Liver (tissue), 9 donors: Measurements from ENCODE around the gene RBMS3. TPM values are rescaled to one million over a fixed set of nuclear protein-coding genes. Genes with fewer than 3 reads are reported as not detected.

Experiments used
- DNase-seq: peaks from one replicate; pipeline ENCODE4 v3.0.0-alpha.2; 2017; ENCODE audit warnings: low spot score
- H3K27ac ChIP-seq, 2 donors: one replicate each; pipeline ENCODE4 v1.7.0; 2013; ENCODE audit warnings: inconsistent platforms in 2 of 2, low read length in 2 of 2, control low read depth in 1 of 2, low read depth in 1 of 2, mild to moderate bottlenecking in 1 of 2
- H3K27me3 ChIP-seq, 4 donors: one replicate each; pipeline versions ENCODE4 v1.6.1 to v1.7.0; 2013; ENCODE audit warnings: low read length in 3 of 4, inconsistent platforms in 1 of 4, mild to moderate bottlenecking in 1 of 4, moderate library complexity in 1 of 4; ENCODE audit not compliant: control insufficient read depth in 4 of 4, insufficient read depth in 4 of 4
- H3K36me3 ChIP-seq, 4 donors: one replicate each; pipeline versions ENCODE4 v1.6.1 to v1.7.0; 2013; ENCODE audit warnings: low read length in 3 of 4, mild to moderate bottlenecking in 3 of 4, low read depth in 1 of 4, moderate library complexity in 1 of 4; ENCODE audit not compliant: control insufficient read depth in 4 of 4, insufficient read depth in 3 of 4
- H3K4me1 ChIP-seq, 4 donors: one replicate each; pipeline versions ENCODE4 v1.6.1 to v1.7.0; 2013; ENCODE audit warnings: low read length in 3 of 4, mild to moderate bottlenecking in 3 of 4, moderate library complexity in 1 of 4; ENCODE audit not compliant: control insufficient read depth in 4 of 4, insufficient read depth in 4 of 4
- H3K4me3 ChIP-seq, 3 donors: one replicate each; pipeline versions ENCODE4 v1.6.1 to v1.7.0; 2013; ENCODE audit warnings: low read length in 3 of 3, control low read depth in 1 of 3, low read depth in 1 of 3, mild to moderate bottlenecking in 1 of 3
- H3K9ac ChIP-seq, 2 donors: one replicate each; pipeline ENCODE4 v1.7.0; 2013; ENCODE audit warnings: low read length in 2 of 2, mild to moderate bottlenecking in 2 of 2, moderate library complexity in 2 of 2, control low read depth in 1 of 2, low read depth in 1 of 2
- H3K9me3 ChIP-seq, 4 donors: one replicate each; pipeline versions ENCODE4 v1.6.1 to v1.7.0; 2013; ENCODE audit warnings: low read length in 3 of 4; ENCODE audit not compliant: control insufficient read depth in 4 of 4
- EGR1 ChIP-seq, 2 donors: IDR thresholded peaks; 2 replicates each; pipeline ENCODE4 v1.6.1; 2016 to 2018; ENCODE audit warnings: antibody characterized with exemption in 2 of 2, low read depth in 2 of 2
- FOXA1 ChIP-seq: IDR thresholded peaks from 2 replicates; pipeline ENCODE4 v1.6.1; 2016; ENCODE audit warnings: antibody characterized with exemption
- FOXA2 ChIP-seq: IDR thresholded peaks from 2 replicates; pipeline ENCODE4 v1.6.1; 2016; ENCODE audit warnings: antibody characterized with exemption
- GABPA ChIP-seq, 2 donors: IDR thresholded peaks in 1 of 2; conservative IDR thresholded peaks in 1 of 2; 2 replicates each; pipeline ENCODE4 v1.6.1; 2016; ENCODE audit warnings: antibody characterized with exemption in 2 of 2, mild to moderate bottlenecking in 1 of 2, moderate library complexity in 1 of 2
- HNF4A ChIP-seq, 2 donors: conservative IDR thresholded peaks; 2 replicates each; pipeline ENCODE4 v1.6.1; 2016; ENCODE audit warnings: antibody characterized with exemption in 2 of 2, mild to moderate bottlenecking in 2 of 2
- JUND ChIP-seq, 2 donors: IDR thresholded peaks; 2 replicates each; pipeline ENCODE4 v1.6.1; 2016; ENCODE audit warnings: antibody characterized with exemption in 2 of 2
- MAX ChIP-seq: IDR thresholded peaks from 2 replicates; pipeline ENCODE4 v1.6.1; 2016; ENCODE audit warnings: antibody characterized with exemption
- NR2F2 ChIP-seq: IDR thresholded peaks from 2 replicates; pipeline ENCODE4 v1.6.1; 2016; ENCODE audit warnings: antibody characterized with exemption
- RAD21 ChIP-seq, 2 donors: IDR thresholded peaks; 2 replicates each; pipeline ENCODE4 v1.6.1; 2016; ENCODE audit warnings: antibody characterized with exemption in 2 of 2, mild to moderate bottlenecking in 2 of 2
- RXRA ChIP-seq, 2 donors: IDR thresholded peaks; 2 replicates each; pipeline ENCODE4 v1.6.1; 2017 to 2018; ENCODE audit warnings: antibody characterized with exemption in 2 of 2, mild to moderate bottlenecking in 1 of 2
- SP1 ChIP-seq: IDR thresholded peaks from 2 replicates; pipeline ENCODE4 v1.6.1; 2018; ENCODE audit warnings: antibody characterized with exemption, mild to moderate bottlenecking
- TAF1 ChIP-seq: conservative IDR thresholded peaks from 2 replicates; pipeline ENCODE4 v1.6.1; 2016; ENCODE audit warnings: antibody characterized with exemption, mild to moderate bottlenecking
- YY1 ChIP-seq: IDR thresholded peaks from 2 replicates; pipeline ENCODE4 v1.6.1; 2016; ENCODE audit warnings: antibody characterized with exemption, mild to moderate bottlenecking
- ZBTB33 ChIP-seq: IDR thresholded peaks from 2 replicates; pipeline ENCODE4 v1.6.1; 2016; ENCODE audit warnings: antibody characterized with exemption
- WGBS: extraction: QIAGEN DNeasy Blood & Tissue Kit; methylation state at CpG from one replicate; pipeline ENCODE4 v1.1.7; 2013; 5-methylcytosine and 5-hydroxymethylcytosine counted together
- polyA plus RNA-seq, 2 donors: library from polyadenylated mRNA; stranded (reverse) in 1 of 2; unstranded in 1 of 2; fragments of 200-250 nt in 1 of 2; fragments of >200 nt in 1 of 2; fragmentation: Nextera tagmentation in 1 of 2; extraction: Ambion mirVana in 1 of 2; gene quantifications; one replicate each; pipeline versions ENCODE4 v1.2.1 to v1.2.3, GENCODE V29; 2013 to 2015
- total RNA-seq, 2 donors: library from RNA; depleted of rRNA; stranded (reverse); fragments of >200 nt; gene quantifications; one replicate each; pipeline ENCODE4 v1.2.3, GENCODE V29; 2014
- TF ChIP-seq, protein P1 (sequence below): IDR thresholded peaks from 2 replicates; pipeline ENCODE4 v1.6.1; 2016; ENCODE audit warnings: antibody characterized with exemption, mild to moderate bottlenecking
- donor health status: healthy.
- donor health status: healthy.
- donor health status: healthy.
- donor health status: healthy.
- donor health status: healthy.

RBMS3 gene
- total and polyA plus RNA-seq, 4 donors, result 1.2 to 14.9 (median 9.3) TPM

DNA sequence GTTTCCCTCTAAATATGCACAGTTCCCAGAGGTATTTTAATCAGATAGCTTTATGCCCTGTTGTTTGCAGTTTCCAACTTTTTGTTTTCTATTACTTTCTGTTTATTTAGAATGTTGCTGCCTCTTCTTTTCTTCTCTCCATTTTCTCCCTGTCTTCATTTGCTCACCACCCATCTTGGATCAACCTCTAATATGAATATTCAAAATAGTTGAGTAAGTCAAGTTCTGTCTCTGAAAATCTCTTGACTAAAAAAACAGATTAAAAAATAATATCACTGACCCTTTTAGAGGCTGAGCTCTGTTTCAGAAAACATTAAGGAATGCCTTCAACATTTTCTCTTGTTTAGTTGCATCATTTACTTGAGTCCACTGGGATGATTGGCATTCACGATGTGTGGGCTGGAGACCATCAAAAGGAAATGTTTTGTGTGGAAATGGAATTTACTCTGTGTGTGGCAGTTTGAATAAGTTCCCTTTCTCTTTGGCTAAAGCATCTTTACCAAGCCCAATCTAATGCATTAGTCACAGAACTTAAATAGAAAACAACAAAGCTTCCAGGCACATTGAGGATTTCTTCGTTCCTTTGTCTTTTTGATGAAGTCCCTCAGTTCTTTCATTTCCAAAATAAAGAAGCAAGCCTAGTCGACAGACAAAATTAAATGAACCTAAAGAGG, 691.6 kb downstream of the RBMS3 start:
- DNase-seq, result no peak
- H3K27ac ChIP-seq, result no peak overlapping the region
- 54% methylated on average over 3 of the region's 3 CpGs for WGBS

DNA sequence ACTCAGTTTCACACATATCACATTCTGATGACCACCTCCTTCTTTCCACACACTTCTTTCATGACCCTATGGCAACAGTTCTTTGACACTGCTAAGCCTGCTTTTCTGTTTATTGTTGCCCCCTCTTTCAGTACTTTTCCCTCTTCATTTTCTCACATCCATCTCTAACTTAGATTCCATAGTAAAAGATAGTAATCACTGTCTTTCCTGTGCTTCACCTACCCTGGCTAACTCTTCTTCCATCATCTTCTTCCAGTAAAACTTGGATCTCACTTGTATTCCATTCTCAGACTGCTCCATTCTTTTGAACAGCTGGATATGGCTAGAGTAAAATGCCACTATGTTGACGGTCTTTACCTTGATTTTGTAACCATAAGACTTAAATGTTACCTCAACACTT, 692.9 kb downstream of the RBMS3 start:
- Histone ChIP-seq H3K9ac (no peak overlapping the region), H3K27ac (no peak overlapping the region), H3K4me3 (no peak overlapping the region), H3K36me3 (no peaks in the 10 kb centered on the region), H3K27me3 (peaks cover 0 to 4% (median 0%) of the 10 kb centered on the region in 4 donors), H3K9me3 (no peaks in the 10 kb centered on the region), H3K4me1 (no peaks in the 10 kb centered on the region)
- WGBS, result 93% methylated on average over 1 of the region's 1 CpG
- no peak for DNase-seq
- no peak for TF ChIP-seq RXRA (IDR thresholded peaks at IDR 0.05)
- no peak for TF ChIP-seq FOXA1
- TF ChIP-seq YY1, result no peak
- TF ChIP-seq, protein P1, sequence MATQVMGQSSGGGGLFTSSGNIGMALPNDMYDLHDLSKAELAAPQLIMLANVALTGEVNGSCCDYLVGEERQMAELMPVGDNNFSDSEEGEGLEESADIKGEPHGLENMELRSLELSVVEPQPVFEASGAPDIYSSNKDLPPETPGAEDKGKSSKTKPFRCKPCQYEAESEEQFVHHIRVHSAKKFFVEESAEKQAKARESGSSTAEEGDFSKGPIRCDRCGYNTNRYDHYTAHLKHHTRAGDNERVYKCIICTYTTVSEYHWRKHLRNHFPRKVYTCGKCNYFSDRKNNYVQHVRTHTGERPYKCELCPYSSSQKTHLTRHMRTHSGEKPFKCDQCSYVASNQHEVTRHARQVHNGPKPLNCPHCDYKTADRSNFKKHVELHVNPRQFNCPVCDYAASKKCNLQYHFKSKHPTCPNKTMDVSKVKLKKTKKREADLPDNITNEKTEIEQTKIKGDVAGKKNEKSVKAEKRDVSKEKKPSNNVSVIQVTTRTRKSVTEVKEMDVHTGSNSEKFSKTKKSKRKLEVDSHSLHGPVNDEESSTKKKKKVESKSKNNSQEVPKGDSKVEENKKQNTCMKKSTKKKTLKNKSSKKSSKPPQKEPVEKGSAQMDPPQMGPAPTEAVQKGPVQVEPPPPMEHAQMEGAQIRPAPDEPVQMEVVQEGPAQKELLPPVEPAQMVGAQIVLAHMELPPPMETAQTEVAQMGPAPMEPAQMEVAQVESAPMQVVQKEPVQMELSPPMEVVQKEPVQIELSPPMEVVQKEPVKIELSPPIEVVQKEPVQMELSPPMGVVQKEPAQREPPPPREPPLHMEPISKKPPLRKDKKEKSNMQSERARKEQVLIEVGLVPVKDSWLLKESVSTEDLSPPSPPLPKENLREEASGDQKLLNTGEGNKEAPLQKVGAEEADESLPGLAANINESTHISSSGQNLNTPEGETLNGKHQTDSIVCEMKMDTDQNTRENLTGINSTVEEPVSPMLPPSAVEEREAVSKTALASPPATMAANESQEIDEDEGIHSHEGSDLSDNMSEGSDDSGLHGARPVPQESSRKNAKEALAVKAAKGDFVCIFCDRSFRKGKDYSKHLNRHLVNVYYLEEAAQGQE, result no peak
- TF ChIP-seq NR2F2, result no peak
- TF ChIP-seq JUND (IDR thresholded peaks at IDR 0.05), result no peak
- no peak for TF ChIP-seq MAX
- TF ChIP-seq ZBTB33, result no peak
- TF ChIP-seq RAD21 (IDR thresholded peaks at IDR 0.05), result no peak
- no peak for TF ChIP-seq GABPA (IDR thresholded peaks at IDR 0.05 in 1 of 2, conservative IDR thresholded peaks at IDR 0.05 in 1 of 2)
- TF ChIP-seq TAF1, result no peak
- TF ChIP-seq FOXA2, result no peak
- TF ChIP-seq EGR1 (IDR thresholded peaks at IDR 0.05; ENCODE audit: low read depth in 2 of 2), result no peak

More for the DNA sequence above, 691.6 kb downstream of the RBMS3 start:
- no peak overlapping the region for H3K4me3 ChIP-seq
- no peak for TF ChIP-seq YY1
- TF ChIP-seq MAX, result no peak
- no peak for TF ChIP-seq TAF1
- no peak for TF ChIP-seq SP1
- no peak for TF ChIP-seq HNF4A (conservative IDR thresholded peaks at IDR 0.05)
- no peak for TF ChIP-seq JUND (IDR thresholded peaks at IDR 0.05)
- no peak overlapping the region for H3K9ac ChIP-seq
- no peaks in the 10 kb centered on the region for H3K36me3 ChIP-seq
- H3K4me1 ChIP-seq, result no peaks in the 10 kb centered on the region
- no peaks in the 10 kb centered on the region for H3K9me3 ChIP-seq
- H3K27me3 ChIP-seq, result peaks cover 0 to 4% (median 0%) of the 10 kb centered on the region in 4 donors
